Dedifferentiated amniotic fluid mesenchymal stem cell (primary cell): ENCODE data around the gene TRIM29.

Experiments
- DNase-seq: peaks from one replicate; pipeline ENCODE4 v3.0.0-alpha.2; 2016; ENCODE audit errors: extremely low spot score

TRIM29 gene

DNA sequence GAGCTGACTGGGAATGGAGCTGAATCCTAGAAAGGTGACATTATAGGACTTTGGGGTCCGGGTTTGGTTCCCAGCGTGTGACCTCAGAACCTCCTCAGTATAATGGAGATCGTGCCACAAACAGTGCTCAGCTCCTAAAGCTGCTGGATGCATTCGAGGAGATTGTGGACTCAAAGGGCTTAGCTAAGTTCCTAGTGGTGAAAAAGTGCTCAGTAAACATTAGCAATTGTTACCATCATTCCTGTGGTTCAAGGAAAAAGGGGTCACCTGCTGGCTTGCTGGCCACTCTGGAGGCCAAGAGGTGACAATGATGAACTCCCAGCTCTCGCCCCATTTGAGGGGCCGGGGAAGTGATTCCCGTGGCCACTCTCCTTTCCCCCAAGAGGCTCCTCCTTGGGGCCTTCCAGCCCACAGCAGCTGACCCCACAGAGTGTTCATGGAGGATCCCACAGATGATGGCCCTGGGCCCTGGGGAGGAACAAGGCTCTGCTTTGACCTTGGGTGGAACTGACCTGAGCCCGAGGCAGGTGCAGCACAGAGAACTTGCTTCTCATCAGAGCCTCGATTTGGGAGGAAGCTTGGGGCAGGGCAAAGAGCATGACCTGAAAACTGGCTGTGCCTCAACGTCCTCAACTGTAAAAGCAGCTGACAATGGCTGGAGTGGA lies 40.1 kb downstream of the TRIM29 start:
- DNase-seq, result no peak

GRCh38 chr11:120096369-120097191 lies 41.3 kb downstream of the TRIM29 start:
- DNase-seq, result no peak

- DNase-seq, result no peak
These were observed 42.4 kb downstream of the TRIM29 start for GRCh38 chr11:120095516-120095915.

- no peak for DNase-seq
These were observed 46.2 kb downstream of the TRIM29 start for GRCh38 chr11:120091701-120092100.

GRCh38 chr11:120091121-120091520 lies 46.8 kb downstream of the TRIM29 start:
- DNase-seq, result no peak

DNA sequence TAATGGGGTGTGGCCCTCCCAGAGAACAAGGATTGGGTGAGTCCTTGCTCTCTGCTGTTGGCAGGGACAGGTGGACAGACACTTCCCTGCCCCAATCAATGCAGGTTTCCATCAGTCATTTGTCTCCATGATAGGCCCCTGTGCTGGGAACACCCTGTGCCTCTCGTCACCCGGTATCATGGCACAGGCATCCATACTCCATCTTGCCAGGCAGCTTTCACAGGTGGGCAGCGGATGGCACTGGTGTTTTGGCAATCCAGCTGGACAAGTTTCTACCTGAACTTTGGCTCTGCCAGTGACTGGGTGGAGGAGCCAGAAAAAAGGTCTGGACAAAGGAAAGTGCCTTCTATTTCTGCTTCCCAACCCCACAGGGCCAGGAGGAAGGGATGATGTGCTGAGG lies 47.5 kb downstream of the TRIM29 start:
- no peak for DNase-seq

DNA sequence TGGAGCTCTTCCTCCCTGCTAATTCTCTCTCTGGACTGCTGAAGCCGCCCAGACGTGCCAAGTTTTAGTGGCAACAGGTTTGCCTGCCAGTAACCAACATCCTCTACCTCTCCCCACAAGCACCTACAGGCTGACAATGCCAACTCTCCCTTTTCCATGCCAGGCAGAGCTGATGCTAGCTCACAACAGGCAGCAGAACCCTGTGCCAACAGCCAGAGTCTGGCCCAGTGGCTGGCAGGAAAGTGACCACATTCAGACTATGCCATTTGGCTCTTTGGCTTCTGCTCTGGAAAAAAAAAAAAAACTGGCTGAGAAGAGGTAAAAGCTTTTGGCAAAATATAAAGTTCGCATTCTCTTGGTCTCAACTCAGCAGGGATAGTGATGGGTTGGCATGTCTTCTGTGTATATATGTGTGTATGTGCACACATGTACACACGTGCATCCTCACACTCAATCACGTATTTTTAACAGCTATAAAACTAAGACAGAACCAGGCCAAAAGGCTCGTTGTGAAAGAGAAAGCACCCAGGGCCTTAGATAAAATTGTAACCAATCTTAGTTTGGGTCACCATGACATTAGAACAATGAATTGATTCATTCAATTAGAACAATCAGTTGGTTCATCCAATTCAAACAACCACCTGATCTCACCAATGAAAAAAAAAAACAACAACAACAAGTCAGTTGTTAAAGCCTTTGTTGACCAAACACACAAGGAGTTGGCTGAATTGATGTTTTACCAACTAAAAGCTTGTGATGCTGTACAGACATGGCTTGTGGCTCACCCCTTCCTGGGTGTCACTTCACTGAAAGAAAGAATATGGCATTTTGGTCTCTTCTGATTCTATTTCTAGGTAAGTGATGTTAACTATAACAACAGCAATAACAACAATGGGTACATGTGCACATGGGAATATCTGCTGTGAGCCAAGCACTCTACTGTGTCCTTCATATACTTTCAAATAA lies 48.6 kb downstream of the TRIM29 start:
- DNase-seq, result no peak

GRCh38 chr11:120088056-120088455 lies 49.9 kb downstream of the TRIM29 start:
- DNase-seq, result no peak

- no peak for DNase-seq
These were observed 51.3 kb downstream of the TRIM29 start for GRCh38 chr11:120086651-120087050.

GRCh38 chr11:120079750-120080610 lies 57.9 kb downstream of the TRIM29 start:
- DNase-seq, result no peak

DNA sequence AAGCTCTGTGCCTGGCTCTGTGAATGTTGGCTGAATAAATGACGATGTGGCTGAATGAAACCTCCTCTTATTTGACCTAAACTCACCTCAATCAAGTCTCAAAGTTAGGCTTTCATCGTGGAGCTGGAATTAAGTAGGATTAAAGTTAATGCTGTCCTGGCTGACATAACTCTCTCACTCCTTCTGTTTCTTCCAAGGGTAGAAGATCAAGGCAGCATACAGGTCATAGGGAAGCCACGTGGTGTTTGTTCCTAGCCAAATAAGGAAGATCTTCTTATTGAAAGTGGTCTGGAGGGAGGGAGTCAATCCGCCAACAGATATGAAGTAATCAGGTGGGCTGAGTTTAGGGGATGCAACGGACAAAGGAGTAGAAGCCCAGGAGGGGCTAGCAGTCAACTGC lies 59.5 kb downstream of the TRIM29 start:
- no peak for DNase-seq

- no peak for DNase-seq
These were observed 63.8 kb downstream of the TRIM29 start for GRCh38 chr11:120074076-120074475.

DNA sequence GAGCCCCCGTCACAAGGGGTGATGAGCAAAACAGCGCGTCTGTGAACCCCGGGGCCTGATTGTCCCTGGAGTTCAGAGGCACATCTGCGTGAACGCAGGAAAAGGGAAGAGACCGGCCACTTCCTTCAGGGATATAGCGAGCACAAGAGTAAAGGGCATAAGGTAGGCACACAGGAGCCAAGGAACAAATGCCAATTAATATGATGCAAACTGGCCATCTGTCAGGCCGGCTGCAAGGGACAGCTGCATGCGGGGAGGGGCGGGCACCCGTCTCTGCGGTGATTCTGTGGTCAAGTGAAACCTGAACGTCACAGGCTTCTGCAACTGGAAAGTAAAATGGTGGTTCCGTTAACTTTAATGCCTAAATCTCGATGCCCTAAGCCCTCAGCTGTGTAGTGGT lies 64.7 kb downstream of the TRIM29 start:
- DNase-seq, result no peak

DNA sequence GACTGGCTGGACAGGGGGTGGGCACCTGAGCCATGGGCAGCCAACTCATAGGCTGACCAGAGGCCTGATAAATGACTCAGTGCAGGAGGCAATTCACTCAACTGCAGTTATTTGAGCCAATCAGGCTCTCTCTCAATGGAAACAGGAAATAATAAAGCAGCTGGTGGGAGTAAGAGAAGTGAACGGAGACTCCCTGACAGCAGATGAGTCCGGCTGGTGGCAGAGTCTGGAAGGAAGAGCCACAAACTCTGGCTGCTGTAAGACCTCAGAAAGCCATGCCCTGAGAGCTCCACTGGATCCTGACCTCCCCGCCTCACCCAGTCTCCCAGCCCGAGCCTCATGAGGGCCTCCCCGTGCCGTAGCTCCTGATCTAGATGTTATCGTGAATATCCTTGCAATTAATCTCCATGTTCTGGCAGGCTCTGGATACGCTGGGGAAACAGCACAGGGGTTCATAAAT lies 69.8 kb downstream of the TRIM29 start:
- DNase-seq, result no peak

- DNase-seq, result no peak
These were observed 70.3 kb downstream of the TRIM29 start for GRCh38 chr11:120067438-120068113.

DNA sequence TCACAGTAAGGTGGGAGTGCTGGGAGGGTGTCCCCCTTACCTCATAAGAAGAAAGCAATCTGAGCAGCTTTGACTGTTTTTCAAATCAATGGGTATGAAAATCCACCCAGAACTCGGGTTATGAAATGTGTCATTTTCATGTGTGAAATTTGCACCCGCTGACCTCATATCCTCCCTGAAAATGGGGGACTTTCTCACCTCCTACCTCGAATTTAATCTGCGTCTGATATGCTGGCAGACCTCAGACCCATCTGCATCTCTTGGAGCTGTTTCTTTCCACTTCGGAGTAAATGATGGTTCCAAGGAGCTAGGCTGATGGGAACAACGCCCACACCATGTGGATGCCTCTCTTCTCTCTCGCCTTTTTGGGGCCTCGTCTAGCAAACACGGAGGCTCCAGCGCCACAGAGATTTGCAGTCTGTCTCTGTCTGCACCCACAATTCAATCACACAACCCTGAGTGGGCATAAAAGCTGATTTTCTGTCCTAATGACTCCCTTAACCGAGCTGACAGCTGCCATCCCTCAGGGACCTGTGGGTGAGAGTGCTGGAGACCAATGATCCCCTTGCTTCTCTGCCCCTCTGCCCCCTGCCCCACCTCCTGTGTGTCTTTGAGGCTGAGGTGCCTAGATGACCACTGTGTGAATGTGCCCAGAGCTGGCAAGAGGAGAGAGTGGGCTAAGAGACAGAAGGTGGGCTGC lies 71.0 kb downstream of the TRIM29 start:
- DNase-seq, result no peak

DNA sequence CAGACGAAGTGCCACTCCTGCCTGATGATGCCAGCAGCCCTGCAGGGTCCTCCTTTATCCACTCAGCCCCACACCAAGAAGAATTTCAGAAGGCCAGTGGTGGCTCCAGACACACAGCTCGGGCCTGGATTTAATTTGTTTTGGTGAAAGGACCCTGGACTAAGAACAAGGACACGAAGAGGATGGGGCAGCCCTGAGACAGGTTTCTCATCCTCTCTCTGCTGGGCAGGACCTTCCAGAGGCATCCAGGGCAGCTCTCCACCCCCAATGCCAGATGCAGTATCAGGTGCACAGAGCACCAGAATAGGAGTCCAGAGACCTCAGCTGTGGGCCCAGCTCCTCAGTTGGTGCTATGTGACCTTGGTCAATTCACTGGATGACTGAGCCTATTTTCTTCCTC lies 72.0 kb downstream of the TRIM29 start:
- no peak for DNase-seq

DNA sequence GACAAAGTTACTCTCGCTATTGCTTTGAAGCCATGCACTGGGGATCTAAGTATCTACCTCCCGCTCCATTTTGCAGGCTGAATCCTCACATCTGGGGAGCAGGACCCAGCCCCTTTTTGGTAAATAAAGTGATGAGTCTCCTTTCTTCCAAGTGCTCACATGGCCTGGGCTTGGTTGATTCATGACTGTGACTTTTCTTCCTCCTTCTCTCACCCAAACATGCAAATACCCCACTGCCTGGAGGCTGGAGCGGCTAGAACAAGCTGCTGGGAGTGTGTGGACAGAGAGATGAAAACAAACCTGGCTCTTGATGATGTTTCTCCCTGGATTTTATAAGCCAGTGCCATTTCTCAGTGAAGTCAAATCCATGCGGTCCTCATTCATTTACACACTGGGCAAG lies 72.7 kb downstream of the TRIM29 start:
- DNase-seq, result no peak

- DNase-seq, result no peak
These were observed 73.6 kb downstream of the TRIM29 start for GRCh38 chr11:120064341-120064740.
